Loucy (cell line): ENCODE results near the gene ACTRT2.

Experiments used
- EZH2phosphoT487 ChIP-seq: fragments of 200-600 bp; IDR thresholded peaks from 2 replicates; pipeline ENCODE4 v1.6.1; 2018; ENCODE audit warnings: antibody characterized with exemption, mild to moderate bottlenecking, moderate library complexity, borderline replicate concordance
- TF ChIP-seq, protein P1 (sequence below): fragments of 200-600 bp; sonication (generic); conservative IDR thresholded peaks from 2 replicates; pipeline ENCODE4 v1.5.1; 2014; ENCODE audit warnings: mild to moderate bottlenecking, antibody characterized with exemption, low read length

- TF ChIP-seq, protein P1, sequence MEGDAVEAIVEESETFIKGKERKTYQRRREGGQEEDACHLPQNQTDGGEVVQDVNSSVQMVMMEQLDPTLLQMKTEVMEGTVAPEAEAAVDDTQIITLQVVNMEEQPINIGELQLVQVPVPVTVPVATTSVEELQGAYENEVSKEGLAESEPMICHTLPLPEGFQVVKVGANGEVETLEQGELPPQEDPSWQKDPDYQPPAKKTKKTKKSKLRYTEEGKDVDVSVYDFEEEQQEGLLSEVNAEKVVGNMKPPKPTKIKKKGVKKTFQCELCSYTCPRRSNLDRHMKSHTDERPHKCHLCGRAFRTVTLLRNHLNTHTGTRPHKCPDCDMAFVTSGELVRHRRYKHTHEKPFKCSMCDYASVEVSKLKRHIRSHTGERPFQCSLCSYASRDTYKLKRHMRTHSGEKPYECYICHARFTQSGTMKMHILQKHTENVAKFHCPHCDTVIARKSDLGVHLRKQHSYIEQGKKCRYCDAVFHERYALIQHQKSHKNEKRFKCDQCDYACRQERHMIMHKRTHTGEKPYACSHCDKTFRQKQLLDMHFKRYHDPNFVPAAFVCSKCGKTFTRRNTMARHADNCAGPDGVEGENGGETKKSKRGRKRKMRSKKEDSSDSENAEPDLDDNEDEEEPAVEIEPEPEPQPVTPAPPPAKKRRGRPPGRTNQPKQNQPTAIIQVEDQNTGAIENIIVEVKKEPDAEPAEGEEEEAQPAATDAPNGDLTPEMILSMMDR: no peak
- no peak for TF ChIP-seq EZH2phosphoT487
These were observed 33.8 kb downstream of the ACTRT2 start for GRCh38 chr1:3055051-3055450.
